ENCODE results near the gene RNF14. TPM values are rescaled to one million over a fixed set of nuclear protein-coding genes. Genes with fewer than 3 reads are reported as not detected.

RNF14 gene
- total and polyA plus RNA-seq, 2 donors (not counting 1 experiment from before 2014, with no cell fraction given): 10.5 to 26.6 TPM

- Mint-ChIP-seq H3K4me3 (no peak overlapping the region), H3K27me3 (no peaks in the 10 kb centered on the region), H3K9me3 (ENCODE audit: insufficient read depth) (no peaks in the 10 kb centered on the region), H3K27ac (no peak overlapping the region), H3K4me1 (no peaks in the 10 kb centered on the region)
- Histone ChIP-seq H3K27ac (ENCODE audit: low read length in 2 of 2) (no peak overlapping the region), H3K4me2 (replicated peaks; ENCODE audit: low read depth, low read length, poor library complexity, severe bottlenecking) (no peak overlapping the region), H4K20me1 (ENCODE audit: control insufficient read depth, insufficient read depth, low read length, poor library complexity, severe bottlenecking) (peaks cover 14% of the 10 kb centered on the region), H3K4me3 (ENCODE audit: control extremely low read depth in 1 of 5, extremely low read depth in 1 of 5, insufficient read depth in 1 of 5, low read depth in 2 of 5, low read length in 4 of 5) (no peak overlapping the region), H3K9ac (ENCODE audit: low read length) (no peak overlapping the region), H3K27me3 (replicated peaks in 1 of 4; ENCODE audit: control extremely low read depth in 1 of 4, control insufficient read depth in 3 of 4, insufficient read depth in 4 of 4, low read length in 3 of 4) (no peaks in the 10 kb centered on the region), H3K79me2 (ENCODE audit: control insufficient read depth, insufficient read depth, low read length) (peaks cover 10% of the 10 kb centered on the region), H3K9me3 (ENCODE audit: control extremely low read depth in 1 of 3, control insufficient read depth in 2 of 3, insufficient read depth in 1 of 3, low read length in 2 of 3) (no peaks in the 10 kb centered on the region), H2AFZ (ENCODE audit: insufficient read depth, low read depth, low read length, poor library complexity, severe bottlenecking) (no peak overlapping the region), H3K36me3 (replicated peaks in 1 of 2; ENCODE audit: control extremely low read depth in 1 of 2, control insufficient read depth in 1 of 2, extremely low read depth in 1 of 2, insufficient read depth in 2 of 2, low read length in 1 of 2) (peaks cover 9 to 86% of the 10 kb centered on the region in 2 experiments), H3K4me1 (ENCODE audit: control insufficient read depth in 2 of 2, insufficient read depth in 2 of 2, low read length in 2 of 2) (no peaks in the 10 kb centered on the region)
- no peak for ATAC-seq (ENCODE audit: low read depth)
- intact Hi-C loops (cut with micrococcal nuclease): no loop called here
- TF ChIP-seq CTCF (IDR thresholded peaks at IDR 0.05) (no peak), EZH2 (IDR thresholded peaks at IDR 0.05; ENCODE audit: borderline replicate concordance, insufficient read depth, low read depth, low read length, poor library complexity, severe bottlenecking) (no peak)
- CTCF ChIA-PET: no interaction called here
- WGBS (ENCODE audit: insufficient coverage): 100% methylated on average over 3 of the region's 7 CpGs
- DNase-seq: no peak
- POLR2A ChIA-PET: interaction anchor here (0.7 kb wide), 1 partner anchor 10 kb away, joined by 3 read pairs; no protein-coding TSS in a partner anchor
Observed at GRCh38 chr5:141933151-141933550, 35.8 kb upstream of the RNF14 start.

GRCh38 chr5:141934099-141934844, 34.6 kb upstream of the RNF14 start:
- Histone ChIP-seq H3K27me3 (replicated peaks in 1 of 4; ENCODE audit: control extremely low read depth in 1 of 4, control insufficient read depth in 3 of 4, insufficient read depth in 4 of 4, low read length in 3 of 4) (no peaks in the 10 kb centered on the region), H3K27ac (ENCODE audit: low read length in 2 of 2) (no peak overlapping the region), H3K4me1 (ENCODE audit: control insufficient read depth in 2 of 2, insufficient read depth in 2 of 2, low read length in 2 of 2) (no peaks in the 10 kb centered on the region), H3K79me2 (ENCODE audit: control insufficient read depth, insufficient read depth, low read length) (peaks cover 7% of the 10 kb centered on the region), H4K20me1 (ENCODE audit: control insufficient read depth, insufficient read depth, low read length, poor library complexity, severe bottlenecking) (peaks cover 9% of the 10 kb centered on the region), H2AFZ (ENCODE audit: insufficient read depth, low read depth, low read length, poor library complexity, severe bottlenecking) (no peak overlapping the region), H3K36me3 (replicated peaks in 1 of 2; ENCODE audit: control extremely low read depth in 1 of 2, control insufficient read depth in 1 of 2, extremely low read depth in 1 of 2, insufficient read depth in 2 of 2, low read length in 1 of 2) (peaks cover 11 to 83% of the 10 kb centered on the region in 2 experiments), H3K4me3 (ENCODE audit: control extremely low read depth in 1 of 5, extremely low read depth in 1 of 5, insufficient read depth in 1 of 5, low read depth in 2 of 5, low read length in 4 of 5) (no peak overlapping the region), H3K9me3 (ENCODE audit: control extremely low read depth in 1 of 3, control insufficient read depth in 2 of 3, insufficient read depth in 1 of 3, low read length in 2 of 3) (no peaks in the 10 kb centered on the region), H3K9ac (ENCODE audit: low read length) (no peak overlapping the region), H3K4me2 (replicated peaks; ENCODE audit: low read depth, low read length, poor library complexity, severe bottlenecking) (no peak overlapping the region)
- POLR2A ChIA-PET: interaction anchor here (0.7 kb wide), 1 partner anchor 20 kb away, joined by 3 read pairs; no protein-coding TSS in a partner anchor
- H3K27ac Mint-ChIP-seq: no peak overlapping the region
- H3K4me1 Mint-ChIP-seq: no peaks in the 10 kb centered on the region
- TF ChIP-seq CTCF (IDR thresholded peaks at IDR 0.05): no peak
- no peak for TF ChIP-seq EZH2 (IDR thresholded peaks at IDR 0.05; ENCODE audit: borderline replicate concordance, insufficient read depth, low read depth, low read length, poor library complexity, severe bottlenecking)
- no peaks in the 10 kb centered on the region for H3K9me3 Mint-ChIP-seq (ENCODE audit: insufficient read depth)
- H3K27me3 Mint-ChIP-seq: no peaks in the 10 kb centered on the region
- no peak for ATAC-seq (ENCODE audit: low read depth)
- CTCF ChIA-PET: no interaction called here
- DNase-seq: no peak
- 98% methylated on average over 9 of the region's 11 CpGs for WGBS (ENCODE audit: insufficient coverage)
- intact Hi-C loops (cut with micrococcal nuclease): no loop called here
- H3K4me3 Mint-ChIP-seq: no peak overlapping the region

Data from B cell (primary cell).